Liver (tissue), 9 donors: ENCODE data around the gene SBF2. TPM values are rescaled to one million over a fixed set of nuclear protein-coding genes. Genes with fewer than 3 reads are reported as not detected.

Experiments
- DNase-seq: peaks from one replicate; pipeline ENCODE4 v3.0.0-alpha.2; 2017; ENCODE audit warnings: low spot score
- H3K27ac ChIP-seq, 2 donors: one replicate each; pipeline ENCODE4 v1.7.0; 2013; ENCODE audit warnings: inconsistent platforms in 2 of 2, low read length in 2 of 2, control low read depth in 1 of 2, low read depth in 1 of 2, mild to moderate bottlenecking in 1 of 2
- H3K27me3 ChIP-seq, 4 donors: one replicate each; pipeline versions ENCODE4 v1.6.1 to v1.7.0; 2013; ENCODE audit warnings: low read length in 3 of 4, inconsistent platforms in 1 of 4, mild to moderate bottlenecking in 1 of 4, moderate library complexity in 1 of 4; ENCODE audit not compliant: control insufficient read depth in 4 of 4, insufficient read depth in 4 of 4
- H3K36me3 ChIP-seq, 4 donors: one replicate each; pipeline versions ENCODE4 v1.6.1 to v1.7.0; 2013; ENCODE audit warnings: low read length in 3 of 4, mild to moderate bottlenecking in 3 of 4, low read depth in 1 of 4, moderate library complexity in 1 of 4; ENCODE audit not compliant: control insufficient read depth in 4 of 4, insufficient read depth in 3 of 4
- H3K4me1 ChIP-seq, 4 donors: one replicate each; pipeline versions ENCODE4 v1.6.1 to v1.7.0; 2013; ENCODE audit warnings: low read length in 3 of 4, mild to moderate bottlenecking in 3 of 4, moderate library complexity in 1 of 4; ENCODE audit not compliant: control insufficient read depth in 4 of 4, insufficient read depth in 4 of 4
- H3K4me3 ChIP-seq, 3 donors: one replicate each; pipeline versions ENCODE4 v1.6.1 to v1.7.0; 2013; ENCODE audit warnings: low read length in 3 of 3, control low read depth in 1 of 3, low read depth in 1 of 3, mild to moderate bottlenecking in 1 of 3
- H3K9ac ChIP-seq, 2 donors: one replicate each; pipeline ENCODE4 v1.7.0; 2013; ENCODE audit warnings: low read length in 2 of 2, mild to moderate bottlenecking in 2 of 2, moderate library complexity in 2 of 2, control low read depth in 1 of 2, low read depth in 1 of 2
- H3K9me3 ChIP-seq, 4 donors: one replicate each; pipeline versions ENCODE4 v1.6.1 to v1.7.0; 2013; ENCODE audit warnings: low read length in 3 of 4; ENCODE audit not compliant: control insufficient read depth in 4 of 4
- ATF3 ChIP-seq: IDR thresholded peaks from 2 replicates; pipeline ENCODE4 v1.6.1; 2016; ENCODE audit warnings: antibody characterized with exemption
- CTCF ChIP-seq: fragments of 150-350 bp; IDR thresholded peaks from 2 replicates; pipeline ENCODE4 v1.5.1; 2017; ENCODE audit warnings: improper control_type of control experiment, low read depth, low read length; ENCODE audit not compliant: missing input control
- EGR1 ChIP-seq, 2 donors: IDR thresholded peaks; 2 replicates each; pipeline ENCODE4 v1.6.1; 2016 to 2018; ENCODE audit warnings: antibody characterized with exemption in 2 of 2, low read depth in 2 of 2
- FOXA1 ChIP-seq: IDR thresholded peaks from 2 replicates; pipeline ENCODE4 v1.6.1; 2016; ENCODE audit warnings: antibody characterized with exemption
- FOXA2 ChIP-seq: IDR thresholded peaks from 2 replicates; pipeline ENCODE4 v1.6.1; 2016; ENCODE audit warnings: antibody characterized with exemption
- GABPA ChIP-seq, 2 donors: IDR thresholded peaks in 1 of 2; conservative IDR thresholded peaks in 1 of 2; 2 replicates each; pipeline ENCODE4 v1.6.1; 2016; ENCODE audit warnings: antibody characterized with exemption in 2 of 2, mild to moderate bottlenecking in 1 of 2, moderate library complexity in 1 of 2
- HNF4A ChIP-seq, 2 donors: conservative IDR thresholded peaks; 2 replicates each; pipeline ENCODE4 v1.6.1; 2016; ENCODE audit warnings: antibody characterized with exemption in 2 of 2, mild to moderate bottlenecking in 2 of 2
- HNF4G ChIP-seq: IDR thresholded peaks from 2 replicates; pipeline ENCODE4 v1.6.1; 2016; ENCODE audit warnings: antibody characterized with exemption
- JUND ChIP-seq, 2 donors: IDR thresholded peaks; 2 replicates each; pipeline ENCODE4 v1.6.1; 2016; ENCODE audit warnings: antibody characterized with exemption in 2 of 2
- MAX ChIP-seq: IDR thresholded peaks from 2 replicates; pipeline ENCODE4 v1.6.1; 2016; ENCODE audit warnings: antibody characterized with exemption
- NR2F2 ChIP-seq: IDR thresholded peaks from 2 replicates; pipeline ENCODE4 v1.6.1; 2016; ENCODE audit warnings: antibody characterized with exemption
- REST ChIP-seq: IDR thresholded peaks from 2 replicates; pipeline ENCODE4 v1.6.1; 2016; ENCODE audit warnings: antibody characterized with exemption, mild to moderate bottlenecking
- RXRA ChIP-seq, 2 donors: IDR thresholded peaks; 2 replicates each; pipeline ENCODE4 v1.6.1; 2017 to 2018; ENCODE audit warnings: antibody characterized with exemption in 2 of 2, mild to moderate bottlenecking in 1 of 2
- TAF1 ChIP-seq: conservative IDR thresholded peaks from 2 replicates; pipeline ENCODE4 v1.6.1; 2016; ENCODE audit warnings: antibody characterized with exemption, mild to moderate bottlenecking
- YY1 ChIP-seq: IDR thresholded peaks from 2 replicates; pipeline ENCODE4 v1.6.1; 2016; ENCODE audit warnings: antibody characterized with exemption, mild to moderate bottlenecking
- WGBS: extraction: QIAGEN DNeasy Blood & Tissue Kit; methylation state at CpG from one replicate; pipeline ENCODE4 v1.1.7; 2013; 5-methylcytosine and 5-hydroxymethylcytosine counted together
- polyA plus RNA-seq, 2 donors: library from polyadenylated mRNA; stranded (reverse) in 1 of 2; unstranded in 1 of 2; fragments of 200-250 nt in 1 of 2; fragments of >200 nt in 1 of 2; fragmentation: Nextera tagmentation in 1 of 2; extraction: Ambion mirVana in 1 of 2; gene quantifications; one replicate each; pipeline versions ENCODE4 v1.2.1 to v1.2.3, GENCODE V29; 2013 to 2015
- total RNA-seq, 2 donors: library from RNA; depleted of rRNA; stranded (reverse); fragments of >200 nt; gene quantifications; one replicate each; pipeline ENCODE4 v1.2.3, GENCODE V29; 2014
- TF ChIP-seq, protein P1 (sequence below): IDR thresholded peaks from 2 replicates; pipeline ENCODE4 v1.6.1; 2016; ENCODE audit warnings: antibody characterized with exemption
- donor health status: healthy.
- donor health status: healthy.
- donor health status: healthy.
- donor health status: healthy.
- donor health status: healthy.

SBF2 gene
- total and polyA plus RNA-seq, 4 donors = 7.5 to 31.3 (median 14.7) TPM

DNA sequence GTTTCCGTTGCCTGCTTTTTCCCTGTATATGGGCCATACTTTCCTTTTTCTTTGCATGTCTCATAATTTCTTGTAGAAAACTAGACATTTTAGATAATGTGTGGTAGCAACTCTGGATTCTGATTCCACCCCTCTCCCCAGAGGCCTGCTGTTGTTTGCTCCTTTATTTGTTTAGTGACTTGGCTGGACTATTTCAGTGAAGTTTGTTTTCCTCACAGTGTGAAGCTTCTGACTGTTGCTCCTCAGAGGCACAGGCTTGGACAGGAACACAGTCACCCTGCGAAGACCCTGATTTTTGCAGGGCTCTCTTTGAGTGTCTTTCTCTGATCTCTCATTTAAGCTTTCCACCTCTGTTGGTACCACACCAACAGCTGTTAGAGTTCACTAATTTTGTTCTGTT, 557.7 kb downstream of the SBF2 start:
- no peak overlapping the region for H3K4me3 ChIP-seq
- H3K4me1 ChIP-seq = no peaks in the 10 kb centered on the region
- no peaks in the 10 kb centered on the region for H3K27me3 ChIP-seq
- H3K36me3 ChIP-seq = peaks cover 0 to 9% (median 4%) of the 10 kb centered on the region in 4 donors
- DNase-seq = no peak
- H3K27ac ChIP-seq = no peak overlapping the region
- TF ChIP-seq HNF4A (conservative IDR thresholded peaks at IDR 0.05) (no peak), FOXA2 (peak; percentile 9)
- H3K9ac ChIP-seq = no peak overlapping the region
- H3K9me3 ChIP-seq = no peaks in the 10 kb centered on the region
- 97% methylated on average over 2 of the region's 2 CpGs for WGBS

- Histone ChIP-seq H3K4me3 (no peak overlapping the region), H3K4me1 (no peaks in the 10 kb centered on the region), H3K27me3 (no peaks in the 10 kb centered on the region), H3K9ac (no peak overlapping the region), H3K36me3 (peaks cover 0 to 9% (median 4%) of the 10 kb centered on the region in 4 donors), H3K27ac (no peak overlapping the region), H3K9me3 (no peaks in the 10 kb centered on the region)
- WGBS = 96% methylated on average over 2 of the region's 2 CpGs
- TF ChIP-seq GABPA (IDR thresholded peaks at IDR 0.05 in 1 of 2, conservative IDR thresholded peaks at IDR 0.05 in 1 of 2) (no peak), TAF1 (no peak), EGR1 (IDR thresholded peaks at IDR 0.05; ENCODE audit: low read depth in 2 of 2) (no peak)
- no peak for DNase-seq
These were observed 558.1 kb downstream of the SBF2 start for GRCh38 chr11:9735919-9736318.

- TF ChIP-seq TAF1 (no peak), ATF3 (no peak), RXRA (IDR thresholded peaks at IDR 0.05) (no peak), MAX (no peak), NR2F2 (no peak), GABPA (IDR thresholded peaks at IDR 0.05 in 1 of 2, conservative IDR thresholded peaks at IDR 0.05 in 1 of 2) (no peak), FOXA2 (no peak), REST (no peak), FOXA1 (no peak), YY1 (no peak), HNF4G (no peak), EGR1 (IDR thresholded peaks at IDR 0.05; ENCODE audit: low read depth in 2 of 2) (no peak), HNF4A (conservative IDR thresholded peaks at IDR 0.05) (no peak), CTCF (no peak), JUND (IDR thresholded peaks at IDR 0.05) (no peak)
- TF ChIP-seq, protein P1, sequence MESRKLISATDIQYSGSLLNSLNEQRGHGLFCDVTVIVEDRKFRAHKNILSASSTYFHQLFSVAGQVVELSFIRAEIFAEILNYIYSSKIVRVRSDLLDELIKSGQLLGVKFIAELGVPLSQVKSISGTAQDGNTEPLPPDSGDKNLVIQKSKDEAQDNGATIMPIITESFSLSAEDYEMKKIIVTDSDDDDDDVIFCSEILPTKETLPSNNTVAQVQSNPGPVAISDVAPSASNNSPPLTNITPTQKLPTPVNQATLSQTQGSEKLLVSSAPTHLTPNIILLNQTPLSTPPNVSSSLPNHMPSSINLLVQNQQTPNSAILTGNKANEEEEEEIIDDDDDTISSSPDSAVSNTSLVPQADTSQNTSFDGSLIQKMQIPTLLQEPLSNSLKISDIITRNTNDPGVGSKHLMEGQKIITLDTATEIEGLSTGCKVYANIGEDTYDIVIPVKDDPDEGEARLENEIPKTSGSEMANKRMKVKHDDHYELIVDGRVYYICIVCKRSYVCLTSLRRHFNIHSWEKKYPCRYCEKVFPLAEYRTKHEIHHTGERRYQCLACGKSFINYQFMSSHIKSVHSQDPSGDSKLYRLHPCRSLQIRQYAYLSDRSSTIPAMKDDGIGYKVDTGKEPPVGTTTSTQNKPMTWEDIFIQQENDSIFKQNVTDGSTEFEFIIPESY = no peak
- DNase-seq = no peak
- 97% methylated on average over 3 of the region's 3 CpGs for WGBS
- H3K27me3 ChIP-seq = no peaks in the 10 kb centered on the region
- no peak overlapping the region for H3K27ac ChIP-seq
- no peak overlapping the region for H3K9ac ChIP-seq
- H3K4me1 ChIP-seq = no peaks in the 10 kb centered on the region
- no peaks in the 10 kb centered on the region for H3K9me3 ChIP-seq
- no peak overlapping the region for H3K4me3 ChIP-seq
- peaks cover 0 to 9% (median 3%) of the 10 kb centered on the region in 4 donors for H3K36me3 ChIP-seq
These were observed 558.8 kb downstream of the SBF2 start for GRCh38 chr11:9735236-9735635.
